GM12891 (cell line): ENCODE results near the gene VWC2.

ENCODE experiments used
- DNase-seq: peaks from one replicate; pipeline ENCODE4 v3.0.0; 2011; ENCODE audit warnings: low spot score; ENCODE audit not compliant: insufficient read length
- FAIRE-seq: peaks from 2 replicates; lab custom pipeline; 2011; peaks lifted over from hg19 to GRCh38; lab: Jason Lieb, UNC
- PAX5 ChIP-seq: IDR thresholded peaks from 2 replicates; pipeline ENCODE4 v1.6.1; 2011; ENCODE audit warnings: low read length, moderate library complexity, mild to moderate bottlenecking; ENCODE audit not compliant: insufficient read depth, severe bottlenecking
- POLR2A ChIP-seq: IDR thresholded peaks from 2 replicates; pipeline ENCODE4 v1.6.1; 2011; ENCODE audit warnings: low read depth, low read length, control low read depth
- POLR2AphosphoS5 ChIP-seq: IDR thresholded peaks from 2 replicates; pipeline ENCODE4 v1.6.1; 2011; ENCODE audit warnings: low read depth, low read length, control low read depth
- POU2F2 ChIP-seq: IDR thresholded peaks from 2 replicates; pipeline ENCODE4 v1.6.1; 2011; ENCODE audit warnings: low read depth, mild to moderate bottlenecking, control low read depth, low read length, moderate library complexity
- SPI1 ChIP-seq: IDR thresholded peaks from 2 replicates; pipeline ENCODE4 v1.6.1; 2011; ENCODE audit warnings: low read depth, low read length, control low read depth
- TAF1 ChIP-seq: IDR thresholded peaks from 2 replicates; pipeline ENCODE4 v1.6.1; 2011; ENCODE audit warnings: low read depth, low read length, control low read depth

Gene VWC2

DNA sequence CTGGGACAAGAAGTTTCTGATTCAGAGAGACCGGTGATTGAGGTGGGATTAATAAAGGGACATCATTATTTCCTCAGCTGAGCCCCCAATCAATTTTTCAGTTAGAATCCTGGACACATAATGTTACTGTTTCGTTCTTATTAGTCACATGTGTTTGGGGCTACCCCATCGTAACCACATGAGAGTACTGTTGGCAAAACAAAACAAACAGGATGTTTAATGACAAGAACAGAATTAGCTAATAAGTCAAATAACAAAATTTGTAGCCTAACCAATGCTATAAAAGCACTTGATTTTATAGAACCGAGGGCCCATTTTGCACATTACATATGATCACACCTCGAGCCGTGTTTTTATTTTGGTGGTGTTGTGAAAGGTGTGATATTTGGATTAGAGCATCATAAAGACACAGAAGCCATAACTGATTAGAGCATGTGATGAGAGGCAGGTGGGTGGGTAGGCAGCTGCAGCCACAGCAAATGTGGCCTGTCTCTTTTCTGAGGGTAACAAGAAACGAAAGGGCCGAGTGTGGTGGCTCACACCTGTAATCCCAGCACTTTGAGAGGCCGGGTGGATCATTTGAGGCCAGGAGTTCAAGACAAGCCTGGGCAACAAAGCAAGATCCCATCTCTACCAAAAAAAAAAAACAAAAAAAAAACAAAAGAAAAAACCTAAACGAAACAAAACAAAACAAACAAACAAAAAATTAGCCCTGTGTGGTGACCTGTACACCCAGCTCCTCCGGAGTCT, 1.8 kb upstream of the VWC2 start:
- FAIRE-seq: no peak

DNA sequence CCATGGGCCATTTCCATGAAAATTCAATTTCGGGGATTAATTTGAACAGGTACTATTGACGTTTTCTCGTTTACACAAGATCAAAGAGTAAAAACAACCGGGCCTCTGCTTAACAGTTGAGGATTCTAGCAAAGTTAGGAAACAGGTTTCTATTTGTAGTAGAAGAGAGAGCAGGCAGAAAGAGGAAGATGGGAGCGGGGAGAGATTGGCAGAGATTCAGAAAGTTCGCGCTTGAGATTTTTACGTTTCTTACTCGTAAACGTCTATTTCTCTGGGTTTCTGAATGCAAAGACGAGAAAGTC, 571 bp upstream of the VWC2 start:
- no peak for TF ChIP-seq PAX5
- TF ChIP-seq TAF1: no peak
- FAIRE-seq (no peak), DNase-seq (no peak)

More for the DNA sequence above, 1.8 kb upstream of the VWC2 start:
- DNase-seq: no peak
- TF ChIP-seq SPI1 (no peak), POLR2AphosphoS5 (no peak), PAX5 (no peak)

DNA sequence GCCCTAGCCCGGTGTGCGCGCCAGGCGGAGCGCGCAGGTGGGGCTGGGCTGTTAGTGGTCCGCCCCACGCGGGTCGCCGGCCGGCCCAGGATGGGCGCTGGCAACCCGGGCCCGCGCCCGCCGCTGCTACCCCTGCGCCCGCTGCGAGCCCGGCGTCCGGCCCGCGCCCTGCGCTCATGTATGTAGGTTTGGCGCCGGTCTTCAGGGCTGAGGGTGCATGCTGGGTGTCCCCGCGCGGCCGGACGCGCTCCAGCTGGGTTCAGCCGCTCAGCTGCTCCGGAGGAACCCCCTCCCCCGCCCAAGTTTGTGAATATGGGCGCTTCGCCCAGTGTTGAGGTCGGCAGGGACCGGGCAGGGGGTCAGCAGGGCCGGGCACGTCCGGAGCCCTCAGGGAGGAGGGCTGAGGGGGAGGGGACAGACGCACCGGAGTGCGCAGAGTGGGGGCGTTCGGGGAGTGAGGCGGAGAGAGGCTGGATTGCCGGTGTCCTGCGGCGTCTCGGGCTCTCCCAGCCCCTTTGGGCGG, 559 bp downstream of the VWC2 start:
- FAIRE-seq: no peak
- DNase-seq: no peak

DNA sequence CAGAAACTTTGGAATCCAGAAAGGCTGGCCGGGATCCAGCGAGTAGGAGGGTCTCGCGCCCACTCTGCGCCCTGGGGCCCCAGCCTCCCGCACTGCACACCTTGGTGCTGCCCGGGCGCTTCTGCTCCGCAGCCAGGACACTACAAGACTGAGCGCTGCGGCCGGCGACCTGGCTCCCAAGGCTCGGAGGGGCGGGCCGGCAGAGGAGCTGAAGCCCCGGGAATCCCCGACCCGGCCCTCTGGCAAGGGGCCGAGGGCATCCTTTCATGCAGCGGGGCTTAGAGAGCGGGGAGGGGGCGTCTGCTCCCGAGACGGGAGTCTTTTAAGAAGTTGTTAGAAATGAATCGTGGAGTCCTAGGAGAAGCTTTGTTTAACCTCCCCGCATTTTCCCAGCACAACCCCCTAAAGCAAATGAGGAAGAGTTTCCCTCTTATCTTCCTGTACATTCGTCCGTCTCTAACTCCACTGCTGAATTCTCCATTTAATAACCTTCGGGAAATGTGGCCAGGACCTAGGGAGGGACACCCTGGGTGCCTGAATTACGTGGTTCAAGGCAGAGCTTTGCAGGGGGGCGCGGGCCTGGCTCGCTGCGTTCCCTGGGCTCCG, 1.1 kb downstream of the VWC2 start:
- DNase-seq (no peak), FAIRE-seq (no peak)
- no peak for TF ChIP-seq POU2F2
- no peak for TF ChIP-seq SPI1
- TF ChIP-seq POLR2A: no peak
- no peak for TF ChIP-seq POLR2AphosphoS5
- no peak for TF ChIP-seq TAF1
- no peak for TF ChIP-seq PAX5

More for the DNA sequence above, 559 bp downstream of the VWC2 start:
- TF ChIP-seq PAX5 (no peak), POU2F2 (no peak), POLR2AphosphoS5 (no peak), TAF1 (no peak), SPI1 (no peak), POLR2A (no peak)

DNA sequence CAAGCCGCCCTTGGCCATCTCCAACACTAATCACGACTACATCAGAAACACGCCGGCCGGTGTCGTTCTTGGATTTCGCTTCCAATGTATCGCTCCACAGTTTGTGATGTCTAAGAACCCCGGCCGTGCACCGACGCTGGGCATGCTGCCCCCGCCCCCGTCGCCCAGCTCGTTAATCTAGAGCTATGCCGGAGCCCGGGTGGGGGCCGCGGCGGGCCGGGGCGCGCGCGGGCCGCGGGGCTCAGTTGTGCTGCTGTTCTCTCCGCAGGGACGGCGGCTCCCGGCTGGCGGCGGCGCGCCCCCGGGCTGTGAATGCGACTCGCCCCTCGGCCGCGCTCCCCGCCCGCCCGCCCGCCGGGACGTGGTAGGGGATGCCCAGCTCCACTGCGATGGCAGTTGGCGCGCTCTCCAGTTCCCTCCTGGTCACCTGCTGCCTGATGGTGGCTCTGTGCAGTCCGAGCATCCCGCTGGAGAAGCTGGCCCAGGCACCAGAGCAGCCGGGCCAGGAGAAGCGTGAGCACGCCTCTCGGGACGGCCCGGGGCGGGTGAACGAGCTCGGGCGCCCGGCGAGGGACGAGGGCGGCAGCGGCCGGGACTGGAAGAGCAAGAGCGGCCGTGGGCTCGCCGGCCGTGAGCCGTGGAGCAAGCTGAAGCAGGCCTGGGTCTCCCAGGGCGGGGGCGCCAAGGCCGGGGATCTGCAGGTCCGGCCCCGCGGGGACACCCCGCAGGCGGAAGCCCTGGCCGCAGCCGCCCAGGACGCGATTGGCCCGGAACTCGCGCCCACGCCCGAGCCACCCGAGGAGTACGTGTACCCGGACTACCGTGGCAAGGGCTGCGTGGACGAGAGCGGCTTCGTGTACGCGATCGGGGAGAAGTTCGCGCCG, 1.9 kb downstream of the VWC2 start:
- no peak for FAIRE-seq
- DNase-seq: no peak
- no peak for TF ChIP-seq SPI1
- TF ChIP-seq POLR2A: no peak
- TF ChIP-seq POLR2AphosphoS5: no peak
- TF ChIP-seq PAX5: no peak
- no peak for TF ChIP-seq POU2F2
- TF ChIP-seq TAF1: no peak

DNA sequence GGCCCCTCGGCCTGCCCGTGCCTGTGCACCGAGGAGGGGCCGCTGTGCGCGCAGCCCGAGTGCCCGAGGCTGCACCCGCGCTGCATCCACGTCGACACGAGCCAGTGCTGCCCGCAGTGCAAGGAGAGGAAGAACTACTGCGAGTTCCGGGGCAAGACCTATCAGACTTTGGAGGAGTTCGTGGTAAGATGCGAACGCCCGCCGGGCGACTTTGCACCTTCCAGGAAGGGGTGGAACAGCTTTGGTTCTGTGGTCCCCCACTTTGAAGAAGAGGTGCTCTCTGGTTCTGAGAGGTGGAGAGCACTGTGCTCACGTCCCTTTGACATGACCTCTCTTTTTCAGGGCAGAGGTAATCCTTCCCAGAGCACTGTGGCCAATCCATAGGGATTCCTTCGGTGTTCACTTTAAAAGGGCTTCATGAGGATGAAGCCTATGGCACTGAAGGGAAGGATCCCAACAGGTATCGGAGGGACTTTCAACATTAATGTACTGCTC, 2.6 kb downstream of the VWC2 start:
- DNase-seq (no peak), FAIRE-seq (no peak)
- TF ChIP-seq POLR2AphosphoS5 (no peak), POLR2A (no peak), POU2F2 (no peak), PAX5 (no peak), SPI1 (no peak), TAF1 (no peak)

DNA sequence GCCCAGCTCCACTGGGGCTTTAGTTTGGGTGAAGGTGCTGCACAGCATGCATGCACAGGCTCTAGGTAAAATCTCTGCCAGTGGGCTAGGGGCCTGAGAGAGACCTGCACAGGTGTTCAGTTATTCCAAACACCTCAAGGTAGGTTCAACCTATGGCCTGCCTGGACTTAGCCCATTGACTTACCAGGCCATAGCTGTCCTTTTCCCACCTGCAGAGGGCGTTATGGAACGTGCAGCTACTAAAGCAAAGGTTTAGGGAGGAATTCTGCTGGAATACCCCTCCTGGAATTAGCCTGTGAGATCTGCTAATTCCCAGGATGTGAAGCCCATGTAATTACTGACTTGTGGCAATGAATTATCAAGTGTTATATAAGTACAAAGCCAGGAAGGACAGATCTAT, 3.6 kb downstream of the VWC2 start:
- no peak for TF ChIP-seq POLR2AphosphoS5
- TF ChIP-seq POU2F2: no peak
- TF ChIP-seq POLR2A: no peak
- TF ChIP-seq SPI1: no peak
- no peak for TF ChIP-seq PAX5
- no peak for TF ChIP-seq TAF1
- DNase-seq (no peak), FAIRE-seq (no peak)

DNA sequence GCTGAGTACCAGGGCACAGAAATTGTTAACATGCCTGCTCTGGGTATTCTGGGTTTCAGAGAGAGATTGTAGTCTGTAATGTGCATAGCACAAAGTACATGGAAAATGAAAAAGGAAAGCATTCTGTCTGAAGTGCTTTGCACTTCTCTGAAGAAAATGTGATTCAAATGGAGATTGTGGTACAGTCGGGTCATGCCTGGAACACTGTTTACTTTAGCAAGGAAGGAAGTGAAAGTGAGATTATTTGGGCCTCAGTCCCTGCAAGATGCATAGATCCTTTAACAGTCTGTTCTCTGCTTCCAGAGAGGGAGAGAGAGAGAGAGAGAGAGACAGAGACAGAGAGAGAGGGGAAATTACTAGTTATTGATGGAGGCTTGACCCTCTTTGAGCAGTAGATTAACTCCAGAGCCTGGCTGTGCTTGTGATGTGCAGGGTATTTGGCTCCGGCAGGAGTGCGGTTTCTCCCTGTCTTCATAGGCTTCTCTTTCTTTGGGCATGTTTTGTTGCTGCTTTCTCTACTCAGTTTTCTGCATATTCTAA, 5.4 kb downstream of the VWC2 start:
- FAIRE-seq (peak; percentile 41), DNase-seq (no peak)
- TF ChIP-seq POLR2AphosphoS5: no peak
- peak; percentile 88 for TF ChIP-seq SPI1

DNA sequence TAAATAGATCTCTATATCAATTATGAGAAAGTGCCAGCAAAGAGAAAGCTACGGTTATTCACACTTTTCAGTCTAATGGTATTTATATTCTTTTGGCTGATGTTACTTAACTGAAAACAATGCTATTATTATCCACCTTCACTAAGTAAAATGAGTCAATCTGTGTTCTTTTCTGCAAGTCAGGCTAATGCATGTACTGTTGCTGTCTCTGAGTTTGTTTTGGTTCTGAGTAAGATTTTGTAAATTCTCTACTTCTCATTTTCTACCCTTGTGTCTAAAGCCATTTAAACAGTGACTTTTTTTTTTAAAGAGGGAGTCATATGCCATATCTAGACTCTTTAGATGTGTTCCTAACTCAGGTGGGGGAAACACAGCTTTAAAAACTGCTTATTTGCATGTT, 7.5 kb downstream of the VWC2 start:
- no peak for DNase-seq
- TF ChIP-seq POLR2A (no peak), POLR2AphosphoS5 (no peak), POU2F2 (no peak), PAX5 (no peak), TAF1 (no peak), SPI1 (no peak)
- no peak for FAIRE-seq
